Glutamatergic neuron (in vitro differentiated cells): ENCODE measurements around the gene ERRFI1. TPM values are rescaled to one million over a fixed set of nuclear protein-coding genes. Genes with fewer than 3 reads are reported as not detected.

Experiments used
- DNase-seq: peaks from one replicate; pipeline ENCODE4 v3.0.0; 2022
- H3K27ac Mint-ChIP-seq: one replicate; pipeline ENCODE4 v1.8.0; 2020; ENCODE audit warnings: mild to moderate bottlenecking, mixed read lengths, inconsistent platforms; ENCODE audit not compliant: unreplicated experiment
- H3K27me3 Mint-ChIP-seq: one replicate; pipeline ENCODE4 v1.8.0; 2020; ENCODE audit warnings: mild to moderate bottlenecking, moderate library complexity, mixed read lengths, inconsistent platforms; ENCODE audit not compliant: unreplicated experiment
- H3K36me3 Mint-ChIP-seq: one replicate; pipeline ENCODE4 v1.8.0; 2020; ENCODE audit warnings: mild to moderate bottlenecking, mixed read lengths, inconsistent platforms; ENCODE audit not compliant: unreplicated experiment
- H3K4me1 Mint-ChIP-seq: one replicate; pipeline ENCODE4 v1.8.0; 2020; ENCODE audit warnings: mild to moderate bottlenecking, low read depth, mixed read lengths, inconsistent platforms; ENCODE audit not compliant: unreplicated experiment
- H3K4me3 Mint-ChIP-seq: one replicate; pipeline ENCODE4 v1.8.0; 2020; ENCODE audit warnings: mild to moderate bottlenecking, mixed read lengths, inconsistent platforms; ENCODE audit not compliant: unreplicated experiment
- H3K9me3 Mint-ChIP-seq: one replicate; pipeline ENCODE4 v1.8.0; 2020; ENCODE audit warnings: mild to moderate bottlenecking, moderate library complexity, mixed read lengths, inconsistent platforms; ENCODE audit not compliant: unreplicated experiment
- CTCF ChIP-seq: fragments of 200-600 bp; sonication (generic); IDR thresholded peaks from one replicate; pipeline ENCODE4 v1.5.0; 2021; ENCODE audit not compliant: partially characterized antibody, unreplicated experiment
- total RNA-seq: library from RNA; stranded (reverse); fragmentation: NEBNext Ultra II Directional; extraction: Animal tissue kit (Norgen Biotek cat#: 25700); gene quantifications from one replicate; pipeline ENCODE4 v1.2.1, GENCODE V29; 2021; ENCODE audit not compliant: unreplicated experiment

Gene ERRFI1
- total RNA-seq, 1 donor from 2014 or later, result 11.8 TPM

GRCh38 chr1:7962014-7962335 is 64.1 kb downstream of the ERRFI1 start:
- Mint-ChIP-seq H3K27me3 (no peaks in the 10 kb centered on the region), H3K4me1 (peaks cover 10% of the 10 kb centered on the region), H3K9me3 (peaks cover 2% of the 10 kb centered on the region), H3K36me3 (peaks cover 3% of the 10 kb centered on the region), H3K27ac (peak overlapping the region; percentile 90), H3K4me3 (peak overlapping the region; percentile 97)
- no peak for TF ChIP-seq CTCF
- no peak for DNase-seq

Other genes starting within 250 kb of the ERRFI1 start
- gene PER3, start 242.0 kb downstream of the ERRFI1 start, total RNA-seq, result 3.6 TPM
- not detected for gene UTS2, start 173.2 kb downstream of the ERRFI1 start, total RNA-seq
- gene TNFRSF9, start 85.5 kb downstream of the ERRFI1 start, total RNA-seq, result 0.15 TPM
- gene PARK7, start 64.6 kb downstream of the ERRFI1 start, total RNA-seq, result 196 TPM